Panc1 (cell line): ENCODE measurements around the gene GTPBP4.

Experiments
- POLR2AphosphoS5 ChIP-seq: IDR thresholded peaks from 2 replicates; pipeline ENCODE4 v1.6.1; 2012; ENCODE audit warnings: mild to moderate bottlenecking, low read depth, low read length, moderate library complexity
- SIN3A ChIP-seq: IDR thresholded peaks from 2 replicates; pipeline ENCODE4 v1.6.1; 2012; ENCODE audit warnings: low read depth, mild to moderate bottlenecking, low read length, moderate library complexity, borderline replicate concordance; ENCODE audit not compliant: insufficient read depth
- TCF7L2 ChIP-seq: IDR thresholded peaks from 2 replicates; pipeline ENCODE4 v1.6.1; 2011; ENCODE audit warnings: mild to moderate bottlenecking, low read depth, low read length, inconsistent platforms
- TF ChIP-seq, protein P1 (sequence below): fragments of 450-650 bp; IDR thresholded peaks from 2 replicates; pipeline ENCODE4 v1.5.1; 2017; ENCODE audit warnings: mild to moderate bottlenecking
- TF ChIP-seq, protein P2 (sequence below), 2 experiments: IDR thresholded peaks; 2 replicates each; pipeline ENCODE4 v1.6.1; 2011 to 2012; ENCODE audit warnings: low read depth in 2 of 2, control low read depth in 1 of 2, low read length in 1 of 2, mild to moderate bottlenecking in 1 of 2, moderate library complexity in 1 of 2; ENCODE audit not compliant: insufficient read depth in 1 of 2

DNA sequence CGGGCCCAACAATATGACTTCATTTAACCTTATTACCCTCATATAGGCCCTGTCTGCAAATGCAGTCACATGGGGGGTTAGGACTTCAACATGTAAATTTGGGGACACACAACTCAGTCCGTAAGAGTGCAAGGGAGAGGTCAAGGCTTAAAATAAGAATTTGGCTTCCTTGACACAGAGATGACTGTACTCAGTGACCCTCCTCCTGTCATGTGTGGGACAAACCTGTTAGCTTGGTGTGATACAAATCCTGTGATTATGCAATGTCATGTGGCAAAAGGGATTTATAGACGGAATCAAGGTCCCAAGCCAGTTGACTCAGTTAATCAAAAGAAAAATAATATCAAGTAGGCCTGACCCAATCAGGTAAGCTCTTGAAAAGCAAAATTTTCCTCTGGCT, 25.9 kb upstream of the GTPBP4 start:
- TF ChIP-seq, protein P1, sequence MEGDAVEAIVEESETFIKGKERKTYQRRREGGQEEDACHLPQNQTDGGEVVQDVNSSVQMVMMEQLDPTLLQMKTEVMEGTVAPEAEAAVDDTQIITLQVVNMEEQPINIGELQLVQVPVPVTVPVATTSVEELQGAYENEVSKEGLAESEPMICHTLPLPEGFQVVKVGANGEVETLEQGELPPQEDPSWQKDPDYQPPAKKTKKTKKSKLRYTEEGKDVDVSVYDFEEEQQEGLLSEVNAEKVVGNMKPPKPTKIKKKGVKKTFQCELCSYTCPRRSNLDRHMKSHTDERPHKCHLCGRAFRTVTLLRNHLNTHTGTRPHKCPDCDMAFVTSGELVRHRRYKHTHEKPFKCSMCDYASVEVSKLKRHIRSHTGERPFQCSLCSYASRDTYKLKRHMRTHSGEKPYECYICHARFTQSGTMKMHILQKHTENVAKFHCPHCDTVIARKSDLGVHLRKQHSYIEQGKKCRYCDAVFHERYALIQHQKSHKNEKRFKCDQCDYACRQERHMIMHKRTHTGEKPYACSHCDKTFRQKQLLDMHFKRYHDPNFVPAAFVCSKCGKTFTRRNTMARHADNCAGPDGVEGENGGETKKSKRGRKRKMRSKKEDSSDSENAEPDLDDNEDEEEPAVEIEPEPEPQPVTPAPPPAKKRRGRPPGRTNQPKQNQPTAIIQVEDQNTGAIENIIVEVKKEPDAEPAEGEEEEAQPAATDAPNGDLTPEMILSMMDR = no peak
- TF ChIP-seq POLR2AphosphoS5 = no peak
- TF ChIP-seq TCF7L2 = no peak
- TF ChIP-seq, protein P2, sequence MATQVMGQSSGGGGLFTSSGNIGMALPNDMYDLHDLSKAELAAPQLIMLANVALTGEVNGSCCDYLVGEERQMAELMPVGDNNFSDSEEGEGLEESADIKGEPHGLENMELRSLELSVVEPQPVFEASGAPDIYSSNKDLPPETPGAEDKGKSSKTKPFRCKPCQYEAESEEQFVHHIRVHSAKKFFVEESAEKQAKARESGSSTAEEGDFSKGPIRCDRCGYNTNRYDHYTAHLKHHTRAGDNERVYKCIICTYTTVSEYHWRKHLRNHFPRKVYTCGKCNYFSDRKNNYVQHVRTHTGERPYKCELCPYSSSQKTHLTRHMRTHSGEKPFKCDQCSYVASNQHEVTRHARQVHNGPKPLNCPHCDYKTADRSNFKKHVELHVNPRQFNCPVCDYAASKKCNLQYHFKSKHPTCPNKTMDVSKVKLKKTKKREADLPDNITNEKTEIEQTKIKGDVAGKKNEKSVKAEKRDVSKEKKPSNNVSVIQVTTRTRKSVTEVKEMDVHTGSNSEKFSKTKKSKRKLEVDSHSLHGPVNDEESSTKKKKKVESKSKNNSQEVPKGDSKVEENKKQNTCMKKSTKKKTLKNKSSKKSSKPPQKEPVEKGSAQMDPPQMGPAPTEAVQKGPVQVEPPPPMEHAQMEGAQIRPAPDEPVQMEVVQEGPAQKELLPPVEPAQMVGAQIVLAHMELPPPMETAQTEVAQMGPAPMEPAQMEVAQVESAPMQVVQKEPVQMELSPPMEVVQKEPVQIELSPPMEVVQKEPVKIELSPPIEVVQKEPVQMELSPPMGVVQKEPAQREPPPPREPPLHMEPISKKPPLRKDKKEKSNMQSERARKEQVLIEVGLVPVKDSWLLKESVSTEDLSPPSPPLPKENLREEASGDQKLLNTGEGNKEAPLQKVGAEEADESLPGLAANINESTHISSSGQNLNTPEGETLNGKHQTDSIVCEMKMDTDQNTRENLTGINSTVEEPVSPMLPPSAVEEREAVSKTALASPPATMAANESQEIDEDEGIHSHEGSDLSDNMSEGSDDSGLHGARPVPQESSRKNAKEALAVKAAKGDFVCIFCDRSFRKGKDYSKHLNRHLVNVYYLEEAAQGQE (IDR thresholded peaks at IDR 0.05; ENCODE audit: insufficient read depth in 1 of 2, low read depth in 2 of 2, low read length in 1 of 2) = no peak
- TF ChIP-seq SIN3A = no peak
